GM12878 (cell line): Measurements from ENCODE around the gene SBF1. TPM values are rescaled to one million over a fixed set of nuclear protein-coding genes. Genes with fewer than 3 reads are reported as not detected.

Experiments used
- ATAC-seq: fragments of 200-7000 bp; cut with Tn5 transposase; 3 replicates; pipeline ENCODE4 v1.9.1; 2020; ENCODE audit warnings: mild to moderate bottlenecking, moderate library complexity
- BruUV-seq: library from RNA; stranded (reverse); fragments of 400-500 nt; replicated peaks from 2 replicates; lab custom pipeline; 2021; lab: Mats Ljungman, UMichigan
- CTCF ChIA-PET: fragments of 300-600 bp; sonication (Branson Sonifier 250); formaldehyde crosslinking; extraction: SDS; loops from one replicate; lab custom pipeline; 2021; ENCODE audit warnings: inconsistent platforms; lab: Yijun Ruan, JAX
- POLR2A ChIA-PET: fragments of 350-600 bp; formaldehyde crosslinking; extraction: SDS; loops from one replicate; lab custom pipeline; 2021; ENCODE audit warnings: inconsistent platforms; lab: Charles Lee
- RAD21 ChIA-PET: fragments of 300-600 bp; sonication (Branson Sonifier 250); formaldehyde crosslinking; loops from one replicate; lab custom pipeline; 2023; ENCODE audit warnings: antibody characterized with exemption; ENCODE audit not compliant: unreplicated experiment; lab: Charles Lee
- SMC1A ChIA-PET: fragments of 300-600 bp; sonication (Branson Sonifier 250); formaldehyde crosslinking; loops from one replicate; lab custom pipeline; 2023; ENCODE audit not compliant: unreplicated experiment, uncharacterized antibody; lab: Charles Lee
- DNase-seq: peaks from one replicate; pipeline ENCODE4 v3.0.0-alpha.2; 2011; ENCODE audit warnings: low read depth, low spot score
- FAIRE-seq: peaks from 3 replicates; lab custom pipeline; 2011; peaks lifted over from hg19 to GRCh38; lab: Jason Lieb, UNC
- H2AFZ ChIP-seq: 2 replicates; pipeline ENCODE4 v1.6.0; 2011; ENCODE audit warnings: low read depth, low read length, control low read depth; ENCODE audit not compliant: control insufficient read depth
- H3K27ac ChIP-seq: 2 replicates; pipeline ENCODE4 v1.5.1; 2011; ENCODE audit warnings: control low read depth; ENCODE audit not compliant: control insufficient read depth, insufficient read depth
- H3K27me3 ChIP-seq, 2 experiments: replicated peaks in 1 of 2; 2 replicates each; pipeline versions ENCODE4 v1.6.0 to v1.6.1; 2011; ENCODE audit warnings: low read length in 1 of 2; ENCODE audit not compliant: control insufficient read depth in 2 of 2, insufficient read depth in 2 of 2
- H3K36me3 ChIP-seq, 2 experiments: 2 replicates each; pipeline ENCODE4 v1.5.1; 2011; ENCODE audit warnings: low read length in 1 of 2; ENCODE audit not compliant: control insufficient read depth in 2 of 2, insufficient read depth in 2 of 2
- H3K4me1 ChIP-seq: 2 replicates; pipeline ENCODE4 v1.6.1; 2011; ENCODE audit warnings: mild to moderate bottlenecking, low read length, moderate library complexity, mixed read lengths; ENCODE audit not compliant: control insufficient read depth, insufficient read depth
- H3K4me2 ChIP-seq: 2 replicates; pipeline ENCODE4 v1.6.0; 2011; ENCODE audit warnings: control low read depth; ENCODE audit not compliant: control insufficient read depth, insufficient read depth
- H3K4me3 ChIP-seq: fragments of 200-600 bp; sonication (generic); 2 replicates; pipeline ENCODE4 v1.5.1; 2016
- H3K79me2 ChIP-seq: 2 replicates; pipeline ENCODE4 v1.6.0; 2011; ENCODE audit warnings: low read length; ENCODE audit not compliant: control insufficient read depth, insufficient read depth
- H3K9ac ChIP-seq: 2 replicates; pipeline ENCODE4 v1.8.0; 2011; ENCODE audit warnings: low read length, control low read depth, mixed read lengths; ENCODE audit not compliant: control insufficient read depth, insufficient read depth
- H3K9me3 ChIP-seq: replicated peaks from 3 replicates; pipeline ENCODE4 v1.5.1; 2011; ENCODE audit warnings: mild to moderate bottlenecking, low read length; ENCODE audit not compliant: control insufficient read depth, insufficient read depth
- H4K20me1 ChIP-seq: 2 replicates; pipeline ENCODE4 v1.6.0; 2011; ENCODE audit not compliant: control insufficient read depth, insufficient read depth
- BRCA1 ChIP-seq: IDR thresholded peaks from 2 replicates; pipeline ENCODE4 v1.6.1; 2011; ENCODE audit warnings: low read depth, low read length, improper control_type of control experiment
- CBX3 ChIP-seq: fragments of 200-600 bp; sonication (generic); IDR thresholded peaks from 2 replicates; pipeline ENCODE4 v1.6.1; 2016; ENCODE audit warnings: low read depth, borderline replicate concordance
- IKZF2 ChIP-seq, 2 experiments: fragments of 450-650 bp; IDR thresholded peaks; 2 replicates each; pipeline ENCODE4 v1.6.1; 2017; ENCODE audit warnings: mild to moderate bottlenecking in 2 of 2, moderate library complexity in 2 of 2
- KAT2A ChIP-seq: conservative IDR thresholded peaks from 2 replicates; pipeline ENCODE4 v1.6.1; 2011; ENCODE audit warnings: low read depth, low read length; ENCODE audit not compliant: control insufficient read depth
- KDM1A ChIP-seq: fragments of 200-600 bp; sonication (generic); IDR thresholded peaks from 2 replicates; pipeline ENCODE4 v1.6.1; 2016; ENCODE audit warnings: borderline replicate concordance
- MEF2B ChIP-seq: fragments of 450-650 bp; IDR thresholded peaks from 2 replicates; pipeline ENCODE4 v1.6.1; 2018; ENCODE audit warnings: mild to moderate bottlenecking, moderate library complexity; ENCODE audit not compliant: partially characterized antibody, poor library complexity, severe bottlenecking
- NR2C2 ChIP-seq: IDR thresholded peaks from 2 replicates; pipeline ENCODE4 v1.6.1; 2011; ENCODE audit warnings: borderline replicate concordance, low read depth; ENCODE audit not compliant: control insufficient read depth, insufficient read length
- POLR2AphosphoS2 ChIP-seq: IDR thresholded peaks from 2 replicates; pipeline ENCODE4 v1.6.1; 2011; ENCODE audit warnings: low read depth, mild to moderate bottlenecking, low read length, improper control_type of control experiment, moderate library complexity
- RFX5 ChIP-seq: IDR thresholded peaks from 2 replicates; pipeline ENCODE4 v1.6.1; 2011; ENCODE audit warnings: low read depth, low read length, improper control_type of control experiment
- TARDBP ChIP-seq: IDR thresholded peaks from 2 replicates; pipeline ENCODE4 v1.6.1; 2016; ENCODE audit warnings: borderline replicate concordance
- ZNF622 ChIP-seq: fragments of 450-650 bp; IDR thresholded peaks from 2 replicates; pipeline ENCODE4 v1.6.1; 2017; ENCODE audit warnings: mild to moderate bottlenecking, inconsistent platforms
- WGBS: methylation state at CpG from one replicate; pipeline ENCODE4 v1.1.6; 2016; ENCODE audit warnings: low lambda C conversion rate; ENCODE audit not compliant: insufficient replicate concordance, insufficient coverage; ENCODE audit errors: missing lambda C conversion rate; 5-methylcytosine and 5-hydroxymethylcytosine counted together
- in situ Hi-C: fragments of 300-500 bp; cut with MboI; formaldehyde crosslinking; loops from 9 replicates; pipeline ENCODE4 v1.14.3; 2018; ENCODE audit warnings: mixed read lengths
- intact Hi-C: fragments of 100-400 bp; cut with micrococcal nuclease; formaldehyde crosslinking; loops from one replicate; pipeline ENCODE4 v1.14.2; 2022; ENCODE audit not compliant: unreplicated experiment
- polyA plus RNA-seq, 11 experiments: library from polyadenylated mRNA; depleted of rRNA in 4 of 11; unstranded in 6 of 11; stranded (reverse) in 5 of 11; fragments of >200 nt; fragmentation: Nextera tagmentation in 4 of 11; fragmentation: Illumina TruSeq in 1 of 11; extraction: Ambion mirVana in 4 of 11; extraction: Trizol in 1 of 11; gene quantifications; 1 replicate in 1 of 11; 2 replicates in 10 of 11; pipeline versions ENCODE4 v1.2.1 to v1.2.3, GENCODE V29; 2011 to 2016; ENCODE audit warnings: inconsistent platforms in 2 of 11, missing spikeins in 2 of 11, low read depth in 1 of 11
- total RNA-seq, 4 experiments: library from RNA; depleted of rRNA in 3 of 4; stranded (reverse); fragments of >200 nt in 3 of 4; fragmentation: Illumina TruSeq in 1 of 4; extraction: Trizol in 1 of 4; gene quantifications; 2 replicates each; pipeline versions ENCODE4 v1.2.1 to v1.2.3, GENCODE V29; 2013 to 2021
- TF ChIP-seq, protein P1 (sequence below): fragments of 450-650 bp; conservative IDR thresholded peaks from 2 replicates; pipeline ENCODE4 v1.6.1; 2017; ENCODE audit warnings: mild to moderate bottlenecking, moderate library complexity

The SBF1 gene
- total and polyA plus RNA-seq, 10 of the 15 experiments (the other 5 are each of a cell fraction or from before 2014, with no cell fraction given), result 0.23 to 95.0 (median 17.8) TPM

DNA sequence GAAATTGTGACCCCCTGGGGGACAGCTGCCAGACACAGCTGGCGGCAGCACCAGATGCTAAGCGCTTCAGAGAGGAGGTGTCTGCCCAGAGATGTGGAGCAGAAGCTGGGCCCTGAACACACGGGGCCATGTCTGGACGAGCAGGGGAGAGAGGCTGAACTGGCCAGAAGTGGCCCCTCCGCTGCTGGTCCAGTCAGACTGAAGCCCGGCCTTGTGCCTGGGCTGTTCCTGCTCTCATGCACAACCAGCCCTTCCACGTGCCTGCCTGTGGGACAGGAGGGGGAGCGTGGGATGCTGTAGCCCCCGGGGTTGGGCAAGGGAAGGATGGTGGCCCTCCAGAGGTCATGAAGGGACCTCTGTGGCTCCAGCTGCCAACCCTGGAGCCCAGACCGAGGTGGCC, 8.3 kb upstream of the SBF1 start:
- WGBS, result 42% methylated on average over 10 of the region's 10 CpGs
- ATAC-seq, result no peak

More for the DNA sequence above, 8.3 kb upstream of the SBF1 start:
- H3K9me3 ChIP-seq, result no peaks in the 10 kb centered on the region
- ChIA-PET SMC1A (no interaction called here), POLR2A (no interaction called here), RAD21 (no interaction called here), CTCF (no interaction called here)
- H3K27ac ChIP-seq, result no peak overlapping the region
- intact Hi-C loops, result no loop called here
- no TSS peak for BruUV-seq
- DNase-seq (no peak), FAIRE-seq (no peak)
- H3K4me3 ChIP-seq, result no peak overlapping the region
- H3K9ac ChIP-seq, result no peak overlapping the region
- H3K27me3 ChIP-seq, result peaks cover 0 to 3% of the 10 kb centered on the region in 2 experiments; a peak in 2 of 4 replicates
- in situ Hi-C loops, result no loop called here
- H3K4me2 ChIP-seq, result no peak overlapping the region
- H4K20me1 ChIP-seq, result no peaks in the 10 kb centered on the region
- TF ChIP-seq POLR2AphosphoS2 (no peak), KAT2A (no peak), IKZF2 (IDR thresholded peaks at IDR 0.05) (no peak), ZNF622 (no peak), CBX3 (no peak), KDM1A (no peak), BRCA1 (no peak), TARDBP (no peak), NR2C2 (no peak), RFX5 (no peak), MEF2B (no peak)
- TF ChIP-seq, protein P1, sequence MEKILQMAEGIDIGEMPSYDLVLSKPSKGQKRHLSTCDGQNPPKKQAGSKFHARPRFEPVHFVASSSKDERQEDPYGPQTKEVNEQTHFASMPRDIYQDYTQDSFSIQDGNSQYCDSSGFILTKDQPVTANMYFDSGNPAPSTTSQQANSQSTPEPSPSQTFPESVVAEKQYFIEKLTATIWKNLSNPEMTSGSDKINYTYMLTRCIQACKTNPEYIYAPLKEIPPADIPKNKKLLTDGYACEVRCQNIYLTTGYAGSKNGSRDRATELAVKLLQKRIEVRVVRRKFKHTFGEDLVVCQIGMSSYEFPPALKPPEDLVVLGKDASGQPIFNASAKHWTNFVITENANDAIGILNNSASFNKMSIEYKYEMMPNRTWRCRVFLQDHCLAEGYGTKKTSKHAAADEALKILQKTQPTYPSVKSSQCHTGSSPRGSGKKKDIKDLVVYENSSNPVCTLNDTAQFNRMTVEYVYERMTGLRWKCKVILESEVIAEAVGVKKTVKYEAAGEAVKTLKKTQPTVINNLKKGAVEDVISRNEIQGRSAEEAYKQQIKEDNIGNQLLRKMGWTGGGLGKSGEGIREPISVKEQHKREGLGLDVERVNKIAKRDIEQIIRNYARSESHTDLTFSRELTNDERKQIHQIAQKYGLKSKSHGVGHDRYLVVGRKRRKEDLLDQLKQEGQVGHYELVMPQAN, result no peak
- no peaks in the 10 kb centered on the region for H3K4me1 ChIP-seq
- no peak overlapping the region for H2AFZ ChIP-seq
- no peaks in the 10 kb centered on the region for H3K79me2 ChIP-seq
- H3K36me3 ChIP-seq, result no peaks in the 10 kb centered on the region
